Neural cell (in vitro differentiated cells): ENCODE results near the gene ILK.

Experiments
- EZH2 ChIP-seq: fragments of 200-600, 300-800 bp; shearing (Covaris generic), sonication (generic); IDR thresholded peaks from 2 replicates; pipeline ENCODE4 v1.6.1; 2014; ENCODE audit warnings: antibody characterized with exemption, low read length, borderline replicate concordance, mild to moderate bottlenecking; ENCODE audit not compliant: insufficient read depth, poor library complexity, severe bottlenecking
- POLR2AphosphoS5 ChIP-seq: IDR thresholded peaks from 2 replicates; pipeline ENCODE4 v1.6.1; 2012
- TF ChIP-seq, protein P1 (sequence below): IDR thresholded peaks from 2 replicates; pipeline ENCODE4 v1.6.1; 2012; ENCODE audit warnings: borderline replicate concordance
- TF ChIP-seq, protein P2 (sequence below): fragments of 450-650 bp; IDR thresholded peaks from 2 replicates; pipeline ENCODE4 v1.5.1; 2014; ENCODE audit warnings: antibody characterized with exemption, mild to moderate bottlenecking, moderate library complexity; ENCODE audit not compliant: poor library complexity, severe bottlenecking

DNA sequence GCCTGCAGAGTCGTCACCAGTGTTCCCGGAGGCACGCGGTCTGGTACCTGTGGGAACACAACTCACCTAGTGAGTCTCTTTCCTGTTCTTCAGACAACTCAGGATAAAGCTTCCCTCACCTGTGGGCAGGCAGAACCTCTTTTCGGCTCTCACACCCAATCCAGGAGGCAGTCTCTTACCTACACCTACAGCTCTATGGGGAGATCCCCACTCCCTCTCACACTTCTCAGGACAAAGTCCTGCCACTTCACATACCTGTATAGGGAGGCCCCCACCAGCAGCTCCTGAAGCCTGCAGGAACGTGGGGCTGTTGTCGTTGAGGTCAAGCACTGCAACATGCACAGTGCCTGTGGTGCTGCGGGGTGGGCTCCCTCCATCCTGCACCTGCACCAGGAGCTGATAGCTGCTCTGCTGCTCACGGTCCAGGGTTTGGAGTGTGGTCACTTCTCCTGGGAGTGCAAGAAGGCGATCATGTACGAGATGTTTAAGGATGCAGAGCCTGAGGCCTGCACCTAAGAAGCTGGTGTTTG lies 27.9 kb downstream of the ILK start:
- TF ChIP-seq, protein P1, sequence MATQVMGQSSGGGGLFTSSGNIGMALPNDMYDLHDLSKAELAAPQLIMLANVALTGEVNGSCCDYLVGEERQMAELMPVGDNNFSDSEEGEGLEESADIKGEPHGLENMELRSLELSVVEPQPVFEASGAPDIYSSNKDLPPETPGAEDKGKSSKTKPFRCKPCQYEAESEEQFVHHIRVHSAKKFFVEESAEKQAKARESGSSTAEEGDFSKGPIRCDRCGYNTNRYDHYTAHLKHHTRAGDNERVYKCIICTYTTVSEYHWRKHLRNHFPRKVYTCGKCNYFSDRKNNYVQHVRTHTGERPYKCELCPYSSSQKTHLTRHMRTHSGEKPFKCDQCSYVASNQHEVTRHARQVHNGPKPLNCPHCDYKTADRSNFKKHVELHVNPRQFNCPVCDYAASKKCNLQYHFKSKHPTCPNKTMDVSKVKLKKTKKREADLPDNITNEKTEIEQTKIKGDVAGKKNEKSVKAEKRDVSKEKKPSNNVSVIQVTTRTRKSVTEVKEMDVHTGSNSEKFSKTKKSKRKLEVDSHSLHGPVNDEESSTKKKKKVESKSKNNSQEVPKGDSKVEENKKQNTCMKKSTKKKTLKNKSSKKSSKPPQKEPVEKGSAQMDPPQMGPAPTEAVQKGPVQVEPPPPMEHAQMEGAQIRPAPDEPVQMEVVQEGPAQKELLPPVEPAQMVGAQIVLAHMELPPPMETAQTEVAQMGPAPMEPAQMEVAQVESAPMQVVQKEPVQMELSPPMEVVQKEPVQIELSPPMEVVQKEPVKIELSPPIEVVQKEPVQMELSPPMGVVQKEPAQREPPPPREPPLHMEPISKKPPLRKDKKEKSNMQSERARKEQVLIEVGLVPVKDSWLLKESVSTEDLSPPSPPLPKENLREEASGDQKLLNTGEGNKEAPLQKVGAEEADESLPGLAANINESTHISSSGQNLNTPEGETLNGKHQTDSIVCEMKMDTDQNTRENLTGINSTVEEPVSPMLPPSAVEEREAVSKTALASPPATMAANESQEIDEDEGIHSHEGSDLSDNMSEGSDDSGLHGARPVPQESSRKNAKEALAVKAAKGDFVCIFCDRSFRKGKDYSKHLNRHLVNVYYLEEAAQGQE = no peak
- TF ChIP-seq, protein P2, sequence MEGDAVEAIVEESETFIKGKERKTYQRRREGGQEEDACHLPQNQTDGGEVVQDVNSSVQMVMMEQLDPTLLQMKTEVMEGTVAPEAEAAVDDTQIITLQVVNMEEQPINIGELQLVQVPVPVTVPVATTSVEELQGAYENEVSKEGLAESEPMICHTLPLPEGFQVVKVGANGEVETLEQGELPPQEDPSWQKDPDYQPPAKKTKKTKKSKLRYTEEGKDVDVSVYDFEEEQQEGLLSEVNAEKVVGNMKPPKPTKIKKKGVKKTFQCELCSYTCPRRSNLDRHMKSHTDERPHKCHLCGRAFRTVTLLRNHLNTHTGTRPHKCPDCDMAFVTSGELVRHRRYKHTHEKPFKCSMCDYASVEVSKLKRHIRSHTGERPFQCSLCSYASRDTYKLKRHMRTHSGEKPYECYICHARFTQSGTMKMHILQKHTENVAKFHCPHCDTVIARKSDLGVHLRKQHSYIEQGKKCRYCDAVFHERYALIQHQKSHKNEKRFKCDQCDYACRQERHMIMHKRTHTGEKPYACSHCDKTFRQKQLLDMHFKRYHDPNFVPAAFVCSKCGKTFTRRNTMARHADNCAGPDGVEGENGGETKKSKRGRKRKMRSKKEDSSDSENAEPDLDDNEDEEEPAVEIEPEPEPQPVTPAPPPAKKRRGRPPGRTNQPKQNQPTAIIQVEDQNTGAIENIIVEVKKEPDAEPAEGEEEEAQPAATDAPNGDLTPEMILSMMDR = no peak
- TF ChIP-seq EZH2 = no peak
- no peak for TF ChIP-seq POLR2AphosphoS5
